Fibroblast of villous mesenchyme (primary cell): Measurements from ENCODE around the gene SLC35F3. TPM values are rescaled to one million over a fixed set of nuclear protein-coding genes. Genes with fewer than 3 reads are reported as not detected.

ENCODE experiments used
- DNase-seq: peaks from one replicate; pipeline ENCODE4 v3.0.0-alpha.2; 2010; ENCODE audit warnings: low read depth
- H3K4me3 ChIP-seq: 2 replicates; pipeline ENCODE4 v1.5.1; 2011; ENCODE audit warnings: low read depth, mild to moderate bottlenecking, low read length
- CTCF ChIP-seq: IDR thresholded peaks from 2 replicates; pipeline ENCODE4 v1.5.1; 2012; ENCODE audit warnings: low read depth, mild to moderate bottlenecking, low read length; ENCODE audit not compliant: insufficient read depth
- total RNA-seq: library from RNA; depleted of rRNA; stranded (reverse); fragments of >200 nt; gene quantifications from 2 replicates; pipeline ENCODE4 v1.2.3, GENCODE V29; 2012

SLC35F3 gene
- total RNA-seq, 1 donor = 1.7 TPM

GRCh38 chr1:234212764-234213657, 308.5 kb downstream of the SLC35F3 start:
- peak; percentile 11 for DNase-seq
- peak; percentile 42 for TF ChIP-seq CTCF
- H3K4me3 ChIP-seq = no peak overlapping the region

DNA sequence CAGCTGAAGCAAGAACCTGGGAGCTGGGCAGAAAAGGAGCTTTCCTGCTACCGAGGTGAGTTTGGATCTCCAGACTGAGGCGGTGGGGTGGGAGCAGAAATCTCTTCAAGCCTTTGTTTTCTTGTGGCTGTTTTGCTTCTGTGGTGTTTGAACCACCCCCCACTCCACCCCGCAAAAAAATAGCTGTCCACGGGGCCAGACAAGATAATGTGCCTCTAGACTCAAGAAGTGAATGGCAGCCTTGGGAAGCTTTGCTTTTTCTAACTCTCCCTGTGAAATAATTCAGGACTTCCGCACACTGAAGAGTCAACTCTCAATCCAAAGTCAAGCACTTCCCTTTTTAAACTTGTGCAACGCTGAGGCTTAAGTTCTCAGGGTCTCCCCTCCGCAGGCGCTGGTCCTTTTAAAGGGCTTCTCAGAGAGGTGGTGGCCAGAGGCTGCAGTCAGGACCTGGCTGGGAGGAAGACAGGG, 309.2 kb downstream of the SLC35F3 start:
- no peak overlapping the region for H3K4me3 ChIP-seq
- no peak for TF ChIP-seq CTCF
- DNase-seq = no peak

GRCh38 chr1:234214129-234214910, 309.8 kb downstream of the SLC35F3 start:
- TF ChIP-seq CTCF = no peak
- H3K4me3 ChIP-seq = no peak overlapping the region
- no peak for DNase-seq

DNA sequence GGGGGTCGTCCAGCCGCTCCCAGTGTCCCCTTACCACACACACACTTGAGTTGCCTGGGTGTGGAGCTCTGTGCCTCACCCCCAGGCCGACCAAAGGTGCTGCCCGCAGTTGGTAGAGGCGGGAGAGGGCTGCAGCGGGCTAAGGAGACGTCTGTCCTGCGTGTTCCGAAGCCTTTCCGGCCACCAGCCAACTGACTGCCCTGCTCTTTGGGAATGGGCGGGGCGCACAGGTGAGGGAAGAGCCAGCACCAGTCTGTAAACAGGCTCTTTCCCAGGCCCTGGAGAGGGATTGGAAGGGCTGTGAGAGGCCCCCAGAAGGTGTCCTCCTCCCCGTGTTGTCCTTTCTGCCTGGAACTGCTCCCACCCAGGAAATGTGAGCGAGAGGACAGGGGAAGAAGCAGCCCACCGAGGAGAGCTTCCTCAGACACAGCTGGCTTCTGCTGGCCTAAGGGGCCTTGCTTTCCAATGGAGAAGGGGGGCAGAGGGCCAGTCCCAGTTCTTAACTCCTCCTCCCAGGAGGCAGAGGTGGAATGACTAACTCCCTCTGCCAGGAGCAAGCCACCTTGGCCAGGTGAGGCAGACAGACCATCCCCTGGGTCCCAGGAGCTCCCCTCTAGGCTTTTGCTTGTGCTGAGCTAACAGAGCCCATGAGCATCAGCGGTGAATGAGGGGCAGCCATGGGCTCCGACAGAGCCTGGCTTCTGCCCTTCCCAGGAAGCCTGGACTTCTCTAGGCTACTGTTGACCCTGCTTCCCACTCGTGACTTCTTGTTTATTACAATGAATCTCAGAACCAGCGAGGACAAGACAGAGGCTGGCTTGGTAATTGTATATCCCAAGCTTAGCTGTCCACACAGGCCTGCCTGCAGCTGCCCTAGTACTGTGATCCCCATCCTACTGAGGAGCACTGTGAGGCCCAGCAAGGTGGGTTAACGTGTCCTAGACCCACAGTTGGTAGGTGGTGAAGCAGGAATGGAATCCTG, 310.7 kb downstream of the SLC35F3 start:
- no peak for TF ChIP-seq CTCF
- no peak overlapping the region for H3K4me3 ChIP-seq
- DNase-seq = no peak

GRCh38 chr1:234216116-234216703, 311.7 kb downstream of the SLC35F3 start:
- DNase-seq = no peak
- no peak overlapping the region for H3K4me3 ChIP-seq
- TF ChIP-seq CTCF = no peak
